ENCODE results near the gene STRIP2.
"Not testable (repeated sequence)": the region's sequence is repeated elsewhere in the genome, so short reads cannot be mapped to it uniquely, and the experiment has no call there.

Gene STRIP2

GRCh38 chr7:129423700-129424410, 10.4 kb upstream of the STRIP2 start:
- DNase-seq (ENCODE audit: low read depth) = no peak

GRCh38 chr7:129426482-129426881, 7.8 kb upstream of the STRIP2 start:
- DNase-seq (ENCODE audit: low read depth) = no peak

DNA sequence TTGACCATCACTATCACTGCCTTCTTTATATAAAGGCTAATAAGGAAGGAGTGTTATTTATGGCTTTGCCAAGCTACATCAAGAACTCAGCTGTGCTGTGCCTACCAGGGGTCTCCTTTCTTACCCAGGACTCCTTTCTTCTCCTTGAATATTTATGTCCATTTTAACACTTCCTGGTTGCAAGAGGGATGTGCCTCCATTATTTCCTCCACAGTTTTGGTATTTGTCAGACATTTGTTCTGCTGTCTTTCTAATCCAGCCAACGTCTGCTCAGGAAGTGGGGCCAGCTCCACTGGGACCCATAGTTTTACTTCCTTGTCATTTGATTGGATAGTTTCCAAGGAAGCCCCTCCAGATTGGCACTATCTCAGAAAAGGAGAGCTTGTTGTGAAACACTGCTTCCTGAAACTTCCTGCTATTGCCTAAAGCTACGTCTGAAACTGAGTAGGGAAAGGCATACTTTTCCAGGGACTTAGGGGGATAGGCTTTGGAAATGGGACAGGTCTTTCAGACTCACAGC, 6.6 kb upstream of the STRIP2 start:
- DNase-seq (ENCODE audit: low read depth) = no peak

DNA sequence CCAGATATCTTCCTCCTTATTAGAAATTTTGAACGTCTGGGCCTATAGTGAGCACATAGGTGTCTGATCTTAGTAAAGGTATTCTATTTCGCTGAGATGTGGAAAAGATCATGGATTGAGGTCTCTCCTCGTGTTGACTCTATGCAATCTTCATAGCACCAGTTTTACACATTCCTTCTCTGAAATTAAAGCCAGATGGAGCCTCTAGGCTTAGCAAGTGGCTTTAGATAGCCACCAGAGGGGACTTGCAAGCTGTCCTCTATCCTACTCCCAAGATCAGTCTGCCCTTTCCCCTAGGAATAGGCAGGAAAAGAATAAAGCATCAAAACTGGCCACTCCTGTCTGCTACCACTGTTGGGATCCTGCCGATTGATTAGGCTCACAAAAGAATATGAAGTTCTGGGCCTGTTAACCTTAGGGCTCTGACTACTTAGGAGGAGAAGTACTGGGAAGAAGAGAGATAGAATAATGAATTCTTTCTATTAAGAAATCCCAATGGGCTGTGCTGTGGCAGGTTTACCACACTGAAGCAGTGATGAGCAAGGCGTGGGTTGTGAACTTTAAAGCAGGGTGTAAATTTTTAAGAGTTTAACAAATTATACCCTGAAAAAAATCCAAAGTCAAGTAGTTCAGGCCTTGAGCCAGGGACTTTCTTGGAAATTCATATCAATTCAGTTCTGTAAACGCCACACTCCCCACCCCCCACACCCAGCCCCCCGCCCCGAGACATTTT, 2.2 kb upstream of the STRIP2 start:
- DNase-seq (ENCODE audit: low read depth) = no peak

DNA sequence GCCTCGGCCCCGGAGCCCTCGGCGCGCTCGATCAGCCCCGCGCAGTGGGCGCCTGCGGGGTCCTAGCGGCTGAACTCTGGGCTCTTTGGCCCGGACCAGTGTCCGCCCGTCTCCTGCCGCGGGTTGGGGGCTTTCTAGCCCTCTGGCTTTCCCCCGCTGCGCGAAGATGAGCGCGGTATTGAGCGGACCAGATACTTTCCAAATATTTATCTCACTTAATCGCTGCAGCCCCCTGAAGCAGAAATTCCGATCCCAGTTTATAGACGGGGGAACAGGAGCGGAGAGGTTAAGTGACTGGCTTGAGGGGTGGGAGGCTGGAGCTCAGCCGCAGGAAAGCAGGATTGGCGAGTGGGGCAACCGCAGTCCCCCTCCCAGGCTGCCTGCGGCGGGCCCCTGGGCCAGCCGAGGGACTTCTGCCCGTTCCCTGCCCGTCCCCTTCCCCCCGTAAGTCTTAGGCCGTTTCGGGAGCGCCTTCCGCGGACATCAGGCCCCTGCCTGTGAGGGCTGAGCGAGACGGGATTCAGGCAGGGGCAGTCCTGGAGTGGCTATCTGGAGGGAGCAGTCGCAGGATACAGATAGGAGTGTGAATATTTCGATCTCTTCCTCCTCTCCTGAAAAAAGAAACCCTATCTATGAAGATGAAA, 565 bp downstream of the STRIP2 start:
- DNase-seq (ENCODE audit: low read depth) = no peak

- no peak for DNase-seq (ENCODE audit: low read depth)
These were observed 1.2 kb downstream of the STRIP2 start for GRCh38 chr7:129435414-129435829.

DNA sequence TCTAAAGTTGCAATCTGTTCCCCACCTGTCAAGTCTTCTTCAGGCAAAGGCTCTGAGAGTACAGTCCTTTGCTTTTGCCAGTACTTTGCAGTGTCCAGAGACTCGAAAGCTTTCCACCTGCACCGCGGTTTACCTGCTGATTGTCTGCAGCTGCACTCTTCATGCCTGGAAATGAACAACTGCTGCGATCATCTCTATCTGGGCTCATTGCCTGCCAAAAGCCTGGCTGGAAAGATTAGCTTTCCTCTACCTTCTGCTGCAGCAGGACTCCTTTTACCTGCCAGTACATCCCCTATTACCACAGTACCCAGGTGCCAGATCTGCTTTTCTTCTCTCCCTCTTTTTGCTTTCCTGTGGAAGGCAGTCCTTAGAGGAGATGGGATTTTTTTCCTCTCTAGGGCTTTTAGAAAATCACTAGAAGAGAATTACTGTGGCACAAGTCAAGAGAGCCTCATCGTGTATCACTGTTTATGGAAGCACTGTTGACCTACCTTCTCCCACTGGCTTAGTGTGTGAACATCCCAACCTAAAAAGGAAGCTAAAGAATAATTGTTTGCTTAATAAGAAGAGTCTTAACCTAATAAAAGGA, 2.2 kb downstream of the STRIP2 start:
- no peak for DNase-seq (ENCODE audit: low read depth)

- no peak for DNase-seq (ENCODE audit: low read depth)
These were observed 3.0 kb downstream of the STRIP2 start for GRCh38 chr7:129437190-129437589.

- no peak for DNase-seq (ENCODE audit: low read depth)
These were observed 4.1 kb downstream of the STRIP2 start for GRCh38 chr7:129438281-129438838.

GRCh38 chr7:129438839-129439651, 4.8 kb downstream of the STRIP2 start:
- no peak for DNase-seq (ENCODE audit: low read depth)

DNA sequence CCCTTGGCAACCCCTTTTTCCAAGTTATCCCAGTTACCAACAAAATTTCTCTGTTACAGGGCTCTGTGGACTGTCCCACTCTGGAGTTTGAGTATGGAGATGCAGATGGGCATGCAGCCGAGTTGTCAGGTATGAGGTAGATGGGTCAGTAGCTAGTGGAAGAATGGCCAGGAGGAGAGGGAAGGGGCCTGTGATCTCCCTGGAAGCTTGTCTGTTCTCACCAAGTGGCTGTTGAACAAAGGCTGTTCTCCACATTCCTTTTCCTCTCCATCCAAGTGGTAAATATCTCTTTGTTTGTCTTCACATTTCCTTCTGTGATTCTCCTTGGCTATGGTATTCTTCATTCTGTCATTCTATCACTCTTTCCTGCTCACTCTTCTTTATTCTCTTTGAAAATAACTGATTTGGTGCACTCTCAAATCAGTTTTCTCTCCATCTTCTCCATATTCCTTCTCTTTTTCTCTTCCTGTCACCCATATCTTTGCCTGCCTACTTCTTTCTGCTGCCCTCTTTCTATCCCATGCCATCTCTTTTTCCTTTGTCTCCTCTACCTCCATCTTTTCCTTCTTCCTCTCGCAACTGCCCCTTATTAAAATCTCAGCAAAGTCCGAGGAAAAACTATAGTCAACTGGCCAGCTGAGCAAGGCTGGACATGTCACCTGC, 5.9 kb downstream of the STRIP2 start:
- DNase-seq (ENCODE audit: low read depth) = no peak

GRCh38 chr7:129443612-129444011, 9.4 kb downstream of the STRIP2 start:
- no peak for DNase-seq (ENCODE audit: low read depth)

GRCh38 chr7:129444776-129445175, 10.5 kb downstream of the STRIP2 start:
- not testable (repeated sequence) for DNase-seq (ENCODE audit: low read depth)

GRCh38 chr7:129446925-129447324, 12.7 kb downstream of the STRIP2 start:
- not testable (repeated sequence) for DNase-seq (ENCODE audit: low read depth)

DNA sequence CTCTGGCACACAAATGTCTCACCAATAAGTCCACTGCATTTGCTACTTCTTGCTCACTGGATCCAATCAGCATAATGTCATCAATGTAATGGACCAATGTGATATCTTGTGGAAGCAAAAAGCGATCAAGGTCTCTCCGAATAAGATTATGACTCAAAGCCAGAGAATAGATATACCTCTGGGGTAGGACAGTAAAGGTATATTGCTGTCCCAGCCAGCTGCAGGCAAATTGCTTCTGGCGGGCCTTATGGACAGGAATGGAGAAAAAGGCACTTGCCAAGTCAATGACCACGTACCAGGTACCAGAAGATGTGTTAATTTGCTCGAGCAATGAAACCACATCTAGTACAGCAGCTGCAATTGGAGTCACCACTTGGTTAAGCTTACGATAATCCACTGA, 13.2 kb downstream of the STRIP2 start:
- DNase-seq (ENCODE audit: low read depth) = not testable (repeated sequence)

DNA sequence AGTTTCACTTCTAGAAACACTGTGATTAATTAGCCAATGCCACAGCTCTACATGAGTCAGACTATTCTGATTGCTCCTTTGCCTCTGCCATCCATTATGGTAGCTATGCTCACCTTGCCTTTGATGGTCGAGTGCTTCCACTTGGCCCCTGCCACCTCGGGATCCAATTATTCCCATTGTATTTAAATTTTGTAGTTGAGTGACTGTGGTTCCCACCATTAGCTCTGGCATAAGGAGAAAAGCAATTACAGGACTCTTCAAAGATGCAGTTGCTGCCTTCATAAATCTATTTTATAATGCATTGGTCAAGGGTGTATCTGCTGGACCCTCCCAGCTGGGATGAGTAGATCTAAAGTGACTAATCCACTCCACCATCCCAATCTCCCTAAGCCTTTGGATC, 14.4 kb downstream of the STRIP2 start:
- not testable (repeated sequence) for DNase-seq (ENCODE audit: low read depth)

- DNase-seq (ENCODE audit: low read depth) = no peak
These were observed 16.1 kb downstream of the STRIP2 start for GRCh38 chr7:129450295-129450694.

DNA sequence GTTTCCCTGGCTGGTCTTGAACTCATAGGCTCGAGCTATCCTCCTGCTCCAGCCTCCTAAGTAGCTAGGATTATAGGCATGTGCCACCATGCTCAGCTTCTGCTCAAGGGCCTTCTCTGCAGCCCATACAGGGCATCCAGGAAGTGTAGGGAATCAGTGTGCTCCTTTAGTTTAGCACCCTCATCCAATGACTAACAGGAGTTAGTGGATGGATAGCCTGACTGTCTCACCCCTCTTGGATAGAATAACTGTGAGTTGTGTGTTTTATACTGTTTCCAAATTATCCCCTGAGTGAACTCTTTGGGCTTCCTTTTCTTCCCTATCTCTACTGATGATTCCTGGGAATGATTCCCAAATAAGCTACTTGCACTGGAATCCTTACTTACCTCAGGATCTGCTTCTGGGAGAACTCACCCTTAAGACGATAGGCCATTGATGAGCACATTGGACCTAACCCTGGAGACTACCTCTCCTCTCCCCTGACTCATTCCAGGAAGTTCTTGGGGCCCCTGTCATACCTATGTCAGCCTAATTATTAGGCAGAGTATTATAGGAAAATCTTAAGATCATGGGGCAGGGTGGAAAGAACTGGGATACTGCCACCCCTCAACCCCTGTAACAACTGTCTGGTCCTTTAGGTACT, 18.5 kb downstream of the STRIP2 start:
- no peak for DNase-seq (ENCODE audit: low read depth)

DNA sequence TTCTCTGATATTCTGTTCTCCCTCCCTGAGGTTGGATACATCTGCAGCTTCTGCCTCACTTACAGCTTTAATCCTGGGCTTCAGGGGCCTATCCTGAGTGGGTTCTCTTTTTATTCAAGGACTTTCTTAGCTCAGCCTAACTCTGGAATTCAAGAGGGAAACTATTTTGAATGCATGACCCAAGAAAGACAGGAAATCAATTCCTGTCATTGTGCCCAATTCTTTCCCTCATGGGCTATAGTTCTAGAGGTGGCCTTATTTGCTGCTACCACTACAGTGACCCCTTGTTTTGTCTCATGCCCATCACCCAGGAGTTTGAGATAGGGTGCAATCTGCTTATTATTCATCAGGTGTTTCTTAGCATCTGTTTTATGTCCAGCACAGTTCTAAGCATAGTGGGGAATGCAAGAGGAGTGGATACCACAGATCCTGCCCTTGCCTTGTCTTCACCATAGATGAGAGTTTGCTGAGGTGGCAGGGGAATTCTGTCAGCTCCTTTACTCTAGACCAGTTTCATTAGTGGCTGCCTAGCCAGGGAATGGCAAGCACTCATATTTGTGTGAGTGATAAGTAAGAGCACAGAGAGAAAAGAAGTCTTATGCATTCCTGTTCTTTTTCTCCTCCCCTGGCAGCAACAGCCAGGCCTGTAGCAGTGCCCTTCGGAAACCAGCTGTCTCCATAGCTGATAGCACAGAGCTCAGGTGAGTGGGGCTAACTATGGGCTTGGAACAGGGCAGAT, 19.4 kb downstream of the STRIP2 start:
- no peak for DNase-seq (ENCODE audit: low read depth)

DNA sequence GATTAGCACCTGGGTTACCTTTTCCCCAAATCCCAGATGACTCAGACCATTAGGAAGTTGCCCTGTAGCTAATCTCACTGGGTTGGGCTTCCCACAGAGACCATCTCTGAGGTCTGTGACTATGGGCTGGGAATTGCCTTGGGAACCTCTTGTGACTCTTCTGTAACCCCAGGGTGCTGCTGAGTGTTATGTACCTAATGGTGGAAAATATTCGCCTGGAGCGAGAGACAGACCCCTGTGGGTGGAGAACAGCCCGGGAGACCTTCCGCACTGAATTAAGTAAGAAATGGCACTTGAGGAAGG, 20.0 kb downstream of the STRIP2 start:
- DNase-seq (ENCODE audit: low read depth) = no peak
